Stimulated activated CD4-positive, alpha-beta T cell treated with anti-CD3 and anti-CD28 coated beads, TNF-alpha, amount 100 ng/mL, for 1 hour (primary cell): ENCODE results near the gene STAMBPL1.
"Not testable (repeated sequence)": the region's sequence is repeated elsewhere in the genome, so short reads cannot be mapped to it uniquely, and the experiment has no call there.

Experiments
- DNase-seq, 3 donors: peaks; one replicate each; pipeline ENCODE4 v3.0.0-alpha.2; 2020; ENCODE audit warnings: low read depth in 3 of 3, low spot score in 1 of 3

Gene STAMBPL1

DNA sequence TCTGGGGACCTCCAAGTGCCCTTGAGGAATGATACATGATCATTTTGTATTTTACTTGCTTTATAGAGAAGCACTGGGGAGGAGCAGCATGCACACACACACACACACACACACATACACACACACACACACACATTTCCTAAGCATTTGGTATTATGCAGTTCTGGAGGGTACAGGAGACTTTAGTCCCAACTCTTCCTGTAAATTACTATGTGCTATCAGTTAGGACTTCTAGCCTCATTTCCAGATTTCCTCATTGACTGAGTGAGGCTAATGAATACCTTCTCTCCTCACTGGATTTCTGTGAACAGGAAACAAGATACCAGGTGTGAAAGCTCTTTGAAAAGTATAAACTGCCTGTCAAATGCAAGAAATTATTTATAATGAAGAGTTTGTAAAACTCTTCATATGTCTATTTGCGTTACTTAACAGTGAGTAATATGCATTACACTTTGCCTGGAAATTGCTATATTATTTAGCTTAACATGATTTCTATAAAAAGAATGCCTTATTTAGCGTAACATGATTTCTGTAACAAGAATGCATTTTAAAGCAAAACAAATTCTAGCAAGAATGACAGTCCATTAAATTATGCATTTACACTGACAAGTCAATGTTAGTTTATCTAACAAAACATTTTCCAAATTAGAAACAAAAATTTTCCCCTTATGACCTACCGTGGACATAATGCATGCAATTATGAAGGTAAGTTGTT lies 38.3 kb downstream of the STAMBPL1 start:
- DNase-seq, result no peak

DNA sequence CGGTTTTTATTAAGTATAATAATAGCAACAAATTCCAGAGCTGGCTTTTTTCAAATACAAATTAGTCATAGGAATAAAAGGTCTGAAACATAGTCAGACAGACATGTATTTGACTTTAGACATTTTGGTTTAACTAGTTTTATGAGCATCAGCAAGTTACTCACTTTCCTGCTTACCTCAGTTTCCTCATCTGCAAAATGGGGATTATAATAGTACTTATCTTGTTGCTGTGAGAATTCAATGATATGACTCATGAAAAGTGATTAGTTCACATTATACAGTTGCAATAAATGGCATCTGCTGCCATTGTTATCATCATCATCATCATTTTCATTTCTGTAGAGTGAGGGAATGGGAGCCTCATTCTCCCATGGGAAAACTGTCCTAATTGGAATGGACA lies 39.0 kb downstream of the STAMBPL1 start:
- DNase-seq, result no peak

DNA sequence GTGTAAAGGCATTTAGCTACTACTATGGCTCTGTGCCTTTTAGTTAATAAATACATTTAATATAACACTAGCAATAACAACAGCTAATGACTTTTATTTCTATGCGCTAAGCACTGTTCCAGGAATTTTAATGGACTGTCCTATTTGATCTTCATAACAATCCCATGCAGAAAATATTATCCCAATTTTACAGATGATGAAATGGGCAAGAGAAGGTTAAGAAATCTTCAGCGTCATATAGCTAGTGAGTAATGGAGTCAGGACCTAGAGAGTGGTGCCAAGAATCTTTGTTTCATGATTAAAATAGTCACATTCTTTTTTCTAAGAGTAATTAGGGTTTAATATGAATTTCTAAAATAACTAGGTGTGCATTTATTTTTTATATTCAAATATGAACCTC lies 40.2 kb downstream of the STAMBPL1 start:
- no peak for DNase-seq

DNA sequence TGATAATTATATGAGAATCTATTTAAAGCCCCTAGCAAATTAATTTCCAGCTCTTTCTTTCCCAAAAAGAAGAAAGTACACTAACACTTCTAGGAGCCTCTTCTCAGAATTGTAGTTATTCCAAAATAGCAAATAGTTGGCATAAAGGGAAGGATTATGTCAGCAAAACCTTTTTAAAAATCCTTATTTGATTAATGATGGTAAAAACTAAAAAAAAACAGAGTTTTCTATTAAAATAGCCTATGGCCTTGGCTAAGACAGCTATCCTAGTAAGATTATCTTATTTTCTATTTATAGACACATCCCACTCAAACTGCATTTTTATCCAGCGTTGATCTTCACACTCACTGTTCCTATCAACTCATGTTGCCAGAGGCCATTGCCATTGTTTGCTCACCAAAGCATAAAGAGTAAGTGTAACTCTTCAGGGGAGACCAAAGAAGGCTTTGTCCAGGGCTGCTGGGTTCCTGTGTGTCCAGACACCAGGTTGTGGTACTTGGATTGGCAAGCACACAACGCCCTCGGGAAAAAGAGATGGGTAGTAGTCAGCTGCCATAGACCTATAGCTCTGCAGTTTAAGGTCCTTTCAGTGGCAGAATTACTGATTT lies 41.0 kb downstream of the STAMBPL1 start:
- DNase-seq, result no peak

DNA sequence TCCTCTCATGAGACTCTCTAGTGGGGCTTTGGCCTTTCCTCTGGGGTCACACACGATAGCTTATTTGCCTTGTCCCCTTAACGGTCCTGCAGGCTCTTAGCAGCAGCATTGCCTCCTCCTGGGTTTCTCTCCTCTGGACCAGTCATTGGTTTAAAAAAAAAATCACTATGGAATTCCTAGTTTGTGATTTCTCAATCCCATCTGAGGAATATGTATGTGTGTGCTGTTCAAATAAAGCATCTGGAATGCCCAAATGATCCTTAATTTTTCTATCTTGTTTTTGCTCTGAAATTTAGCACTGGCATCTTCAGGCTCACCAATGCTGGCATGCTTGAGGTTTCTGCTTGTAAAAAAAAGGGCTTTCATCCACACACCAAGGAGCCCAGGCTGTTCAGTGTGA lies 42.0 kb downstream of the STAMBPL1 start:
- DNase-seq, result no peak

DNA sequence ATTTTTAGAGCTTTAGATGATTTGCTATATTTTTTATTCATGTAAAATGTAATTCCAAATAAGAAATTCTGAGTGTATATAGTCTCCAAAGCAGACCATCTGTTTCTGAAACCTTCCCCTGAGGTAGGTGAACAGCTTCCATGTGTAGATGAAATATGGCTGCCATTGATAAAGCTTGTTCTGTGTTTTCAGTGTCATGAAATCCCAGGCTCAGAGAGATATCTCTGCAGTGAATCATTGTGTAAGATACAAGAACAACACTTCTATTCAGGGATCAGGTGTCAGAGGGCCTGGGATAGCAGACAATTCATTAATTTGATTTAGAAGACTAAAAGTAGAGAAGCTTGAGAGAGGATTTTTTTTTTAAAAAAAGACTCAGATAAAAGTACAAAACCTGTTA lies 43.5 kb downstream of the STAMBPL1 start:
- no peak for DNase-seq

DNA sequence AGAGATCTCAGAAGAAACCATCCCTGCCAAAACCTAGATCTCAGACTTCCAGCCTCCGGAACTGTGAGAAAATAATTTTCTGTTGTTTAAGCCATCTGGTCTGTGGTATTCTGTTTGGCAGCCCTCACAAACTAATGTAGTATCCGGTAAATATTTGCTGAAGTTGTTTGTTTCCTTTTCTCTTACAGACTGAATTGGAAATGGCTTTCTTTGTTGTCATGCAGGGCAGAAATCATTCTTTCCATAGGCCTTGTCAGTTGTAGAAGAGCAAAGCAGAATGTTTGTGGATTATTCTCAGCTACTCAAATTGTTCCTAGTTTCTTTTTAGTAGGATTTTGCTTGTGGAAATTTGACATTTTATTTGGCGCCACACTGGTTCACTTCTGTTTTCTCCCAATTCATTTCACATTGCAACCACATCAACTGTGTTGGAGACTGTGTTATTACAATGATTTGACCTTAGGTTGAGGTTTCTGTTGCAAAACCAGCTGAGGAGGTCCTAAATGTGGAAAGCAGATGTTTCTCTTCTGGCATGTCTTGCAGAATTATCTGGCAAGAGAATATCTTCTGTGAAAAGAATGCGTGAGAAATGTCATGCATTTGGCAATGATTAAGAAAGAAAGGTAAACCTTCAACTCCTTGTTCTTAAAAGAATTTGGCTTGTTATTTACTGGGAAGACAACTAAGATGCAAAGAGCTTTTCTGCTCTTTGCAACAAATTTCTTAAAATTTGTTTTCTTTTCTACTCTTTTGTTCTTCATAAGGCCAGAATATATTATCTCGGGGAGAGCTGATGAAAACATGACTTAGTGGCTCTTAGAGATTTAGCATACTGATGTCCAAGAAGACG lies 46.7 kb downstream of the STAMBPL1 start:
- DNase-seq, result no peak

DNA sequence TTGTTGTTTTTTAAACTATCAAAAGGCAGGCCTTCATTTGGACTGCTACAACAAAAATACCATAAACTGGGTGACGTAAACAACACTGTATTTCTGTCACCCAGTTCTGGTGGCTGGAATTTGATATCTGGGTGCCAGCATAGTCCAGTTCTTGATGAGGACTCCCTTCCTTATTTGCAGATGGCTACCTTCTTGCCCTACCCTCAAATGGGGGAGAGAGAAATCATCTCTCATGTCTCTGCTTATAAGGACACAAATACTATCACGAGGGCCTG lies 47.3 kb downstream of the STAMBPL1 start:
- DNase-seq, result no peak

DNA sequence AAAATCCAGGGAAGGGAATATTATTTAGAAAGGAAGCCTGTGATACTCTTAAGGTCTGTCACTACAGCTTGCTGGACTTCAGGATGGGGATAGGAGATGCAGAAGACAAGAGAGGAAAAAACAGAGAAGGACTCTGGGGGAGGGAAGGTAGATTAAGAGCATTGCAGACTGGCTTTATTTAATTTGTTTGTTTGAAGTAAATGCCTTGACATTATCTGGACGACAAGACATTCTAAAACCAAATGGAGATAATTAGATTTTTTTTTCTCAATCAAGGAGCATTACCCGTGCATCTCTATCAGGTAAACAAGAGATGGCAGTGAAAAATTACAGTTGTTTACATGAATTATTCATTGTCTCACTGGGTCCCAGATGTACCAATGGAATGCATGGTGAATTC lies 48.2 kb downstream of the STAMBPL1 start:
- no peak for DNase-seq

DNA sequence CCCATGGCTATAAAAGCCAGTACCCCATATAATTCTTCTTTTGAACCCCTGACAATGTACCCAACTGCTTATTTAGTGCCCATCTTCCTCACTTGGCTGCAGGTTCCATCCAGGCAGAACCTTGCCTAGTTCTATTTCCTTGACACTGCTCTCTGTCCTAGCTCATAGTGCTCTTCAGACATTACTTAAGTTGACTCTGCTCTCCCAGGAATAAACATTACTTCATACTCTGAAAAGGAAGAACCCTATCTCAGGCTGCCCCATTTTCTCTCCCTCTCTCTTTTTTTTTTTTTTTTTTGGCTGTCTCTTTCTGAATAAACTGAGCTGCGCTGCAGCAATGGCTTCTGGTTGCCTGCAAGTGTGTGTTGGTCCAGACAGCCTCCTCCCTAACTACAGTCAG lies 51.5 kb downstream of the STAMBPL1 start:
- DNase-seq, result no peak

DNA sequence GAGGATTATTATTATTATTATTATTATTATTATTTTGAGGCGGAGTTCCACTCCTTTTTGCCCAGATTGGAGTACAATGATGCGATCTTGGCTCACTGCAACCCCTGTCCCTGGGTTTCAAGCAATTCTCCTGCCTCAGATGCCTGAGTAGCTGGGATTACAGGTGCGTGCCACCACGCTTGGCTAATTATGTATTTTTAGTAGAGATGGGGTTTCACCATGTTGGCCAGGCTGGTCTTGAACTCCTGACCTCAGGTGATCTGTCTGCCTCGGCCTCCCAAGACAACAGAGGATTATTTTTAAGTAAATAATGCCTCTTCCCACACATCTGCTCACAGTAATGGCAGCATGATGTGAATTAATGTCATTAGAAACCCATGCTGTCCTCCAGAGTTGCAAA lies 52.0 kb downstream of the STAMBPL1 start:
- DNase-seq, result not testable (repeated sequence)

DNA sequence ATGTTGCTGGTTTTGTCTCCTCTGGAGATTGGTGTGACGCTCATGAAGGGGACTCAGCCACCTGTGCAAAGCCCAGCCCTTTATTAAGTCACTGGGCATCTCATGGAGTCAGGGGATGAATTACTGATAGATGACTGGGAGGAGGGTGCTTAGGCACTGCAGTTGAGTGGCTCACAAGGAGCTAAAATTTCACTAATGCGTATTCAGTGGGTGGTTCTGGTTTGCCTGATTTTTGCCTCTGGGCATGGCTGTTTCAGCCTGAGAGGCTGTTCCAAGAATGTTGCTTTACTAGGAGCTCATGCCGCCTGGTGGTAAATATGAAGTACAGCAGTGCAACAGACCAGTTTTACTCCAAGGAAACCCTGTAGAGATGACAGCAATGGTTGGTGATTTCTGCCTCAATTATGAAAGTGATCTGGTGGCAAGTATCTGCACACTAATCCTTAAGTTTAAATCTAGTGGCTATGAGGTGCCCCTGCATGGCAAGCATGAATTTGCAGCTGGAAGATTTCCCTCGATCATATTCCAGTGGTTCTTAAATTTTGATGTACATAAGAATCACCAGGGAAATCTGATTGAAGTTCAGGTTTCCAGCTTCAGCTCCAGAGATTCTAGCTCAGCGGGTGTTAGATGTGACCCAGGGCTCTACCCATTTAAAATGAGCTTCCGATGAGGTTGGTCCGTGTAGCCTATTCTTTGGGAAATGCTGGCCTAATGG lies 52.7 kb downstream of the STAMBPL1 start:
- peak in 2 of 3 donors; percentile 9 to 10 for DNase-seq

DNA sequence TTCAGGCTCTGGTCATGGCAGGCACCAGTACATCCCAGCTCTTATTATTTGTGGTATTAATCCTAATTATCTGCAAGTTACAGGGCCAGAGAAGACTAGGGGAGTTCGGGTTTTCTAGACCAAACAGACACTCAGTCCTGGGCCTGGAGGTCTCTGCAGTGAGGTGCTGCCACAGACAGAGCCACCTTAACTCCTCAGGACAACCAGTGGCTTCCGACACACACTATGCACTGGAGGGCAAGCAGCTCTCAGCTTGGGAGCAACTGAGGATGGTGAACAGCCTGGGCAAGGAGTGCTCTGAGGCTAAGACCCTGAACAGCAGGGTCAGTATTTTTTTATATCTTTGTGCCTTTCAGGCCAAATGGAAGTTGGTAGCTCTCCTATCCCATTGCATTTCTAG lies 53.5 kb downstream of the STAMBPL1 start:
- no peak for DNase-seq

DNA sequence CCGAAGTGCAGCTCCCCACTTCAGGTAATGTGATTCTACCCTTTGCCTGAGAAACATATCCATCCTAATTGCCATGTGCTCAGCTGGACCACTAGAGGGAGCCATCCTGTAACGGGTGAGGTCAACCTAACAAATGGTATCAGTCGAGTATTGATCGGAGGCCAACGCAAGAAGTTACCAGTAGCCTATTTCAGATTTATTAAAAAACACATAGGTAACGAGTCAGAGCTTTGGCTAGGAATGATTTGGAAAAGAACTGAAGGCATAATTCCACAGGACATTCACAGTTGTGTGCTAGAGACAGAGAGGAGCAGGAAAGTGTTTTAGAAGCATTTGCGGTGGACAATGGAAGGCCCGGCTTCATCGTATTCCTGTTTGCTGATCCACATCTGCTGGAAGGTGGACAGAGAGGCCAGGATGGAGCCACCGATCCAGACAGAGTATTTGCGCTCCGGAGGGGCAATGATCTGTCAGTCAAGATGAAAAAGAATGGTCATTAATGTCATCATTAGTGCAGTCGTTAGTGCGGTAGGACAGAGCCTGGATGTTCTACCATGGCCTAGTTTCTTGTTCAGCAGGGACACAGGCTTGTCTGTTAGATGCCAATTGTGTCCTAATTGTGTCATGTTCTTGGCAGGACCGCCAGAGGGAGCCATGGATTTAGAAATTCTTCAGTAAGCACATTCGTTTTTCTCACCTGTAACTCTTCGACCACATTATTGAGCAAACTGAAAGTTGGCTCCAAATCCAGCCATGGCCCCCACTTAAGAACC lies 55.0 kb downstream of the STAMBPL1 start:
- DNase-seq, result peak; percentile 26 to 44 (median 44)

DNA sequence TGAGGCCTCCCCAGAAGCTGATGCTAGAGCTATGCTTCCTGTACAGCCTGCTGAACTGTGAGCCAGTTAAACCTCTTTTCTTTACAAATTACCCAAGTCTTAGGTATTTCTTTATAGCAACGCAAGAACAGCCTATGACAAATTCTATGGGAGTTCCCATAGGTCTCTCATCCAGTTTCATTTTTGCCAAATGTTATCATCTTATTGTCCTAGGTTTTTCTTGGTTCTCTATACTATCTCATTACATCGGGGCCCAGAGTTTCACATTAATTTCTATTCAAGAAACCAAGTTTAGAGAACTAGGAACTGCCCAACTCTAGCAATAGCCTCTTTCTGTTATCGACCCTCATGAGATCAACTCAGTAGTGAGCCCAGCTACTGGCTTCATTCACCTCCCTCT lies 56.6 kb downstream of the STAMBPL1 start:
- DNase-seq, result no peak

DNA sequence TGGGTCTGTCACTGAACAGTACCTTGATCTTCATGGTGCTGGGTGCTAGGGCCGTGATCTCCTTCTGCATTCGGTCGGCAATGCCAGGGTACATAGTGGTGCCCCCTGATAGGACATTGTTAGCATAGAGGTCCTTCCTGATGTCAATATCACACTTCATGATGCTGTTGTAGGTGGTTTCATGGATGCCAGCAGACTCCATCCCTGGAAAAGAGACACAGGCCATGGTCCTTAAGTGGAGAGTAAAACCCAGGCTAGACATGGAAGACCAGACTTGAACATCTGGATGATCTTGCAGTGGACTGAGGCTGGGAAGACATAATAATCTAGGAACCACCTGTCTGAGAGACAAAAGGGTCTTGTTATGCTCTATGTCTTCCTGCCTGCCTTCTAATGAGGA lies 58.0 kb downstream of the STAMBPL1 start:
- DNase-seq, result no peak

DNA sequence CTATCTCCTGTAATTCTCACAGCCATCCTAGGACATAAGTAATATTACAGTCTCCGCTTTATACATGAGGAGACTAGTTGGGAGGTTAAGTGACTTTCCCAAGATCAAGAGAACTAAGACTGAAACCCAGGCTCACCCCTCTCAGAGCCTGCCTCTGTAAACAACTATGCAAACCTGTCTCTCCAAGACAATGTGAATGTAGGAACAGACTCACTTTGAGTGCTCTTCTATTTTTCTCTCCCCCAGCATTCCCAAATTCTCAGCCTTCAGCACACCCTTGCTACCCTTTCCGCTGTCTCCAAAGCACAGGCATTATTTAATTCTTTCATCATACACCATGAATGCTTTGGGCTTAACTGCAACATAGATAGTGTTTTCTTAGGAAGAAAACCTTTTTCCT lies 58.9 kb downstream of the STAMBPL1 start:
- no peak for DNase-seq

DNA sequence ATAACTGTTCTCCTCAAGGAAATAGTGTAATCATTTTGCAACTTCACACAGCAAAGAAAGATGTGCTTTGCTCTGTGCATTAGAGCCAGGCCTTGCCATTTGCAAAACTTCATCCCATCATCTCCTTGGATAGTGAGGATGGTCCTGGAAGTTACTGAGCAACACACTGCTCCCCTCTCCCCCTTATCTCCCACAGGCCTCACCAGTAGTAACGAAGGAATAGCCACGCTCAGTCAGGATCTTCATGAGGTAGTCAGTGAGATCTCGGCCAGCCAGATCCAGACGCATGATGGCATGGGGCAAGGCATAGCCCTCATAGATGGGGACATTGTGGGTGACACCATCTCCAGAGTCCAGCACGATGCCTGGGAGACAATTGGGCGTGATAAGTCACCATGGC lies 61.0 kb downstream of the STAMBPL1 start:
- no peak for DNase-seq

DNA sequence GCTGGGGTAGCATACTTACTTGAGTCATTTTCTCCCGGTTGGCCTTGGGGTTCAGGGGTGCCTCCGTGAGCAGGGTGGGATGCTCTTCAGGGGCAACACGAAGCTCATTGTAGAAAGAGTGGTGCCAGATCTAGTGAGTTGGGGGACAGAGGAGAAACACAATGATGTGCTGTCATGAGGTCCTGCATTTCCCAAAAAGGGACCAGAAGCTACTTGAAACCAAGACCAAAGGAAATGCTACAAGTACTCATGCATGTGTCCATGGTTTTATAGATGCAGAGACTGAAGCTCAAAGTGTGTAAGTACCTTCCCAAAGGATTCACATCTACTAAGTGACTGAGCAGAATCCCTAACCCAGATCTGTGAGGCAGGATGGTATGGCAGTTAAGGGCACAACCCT lies 63.7 kb downstream of the STAMBPL1 start:
- no peak for DNase-seq

DNA sequence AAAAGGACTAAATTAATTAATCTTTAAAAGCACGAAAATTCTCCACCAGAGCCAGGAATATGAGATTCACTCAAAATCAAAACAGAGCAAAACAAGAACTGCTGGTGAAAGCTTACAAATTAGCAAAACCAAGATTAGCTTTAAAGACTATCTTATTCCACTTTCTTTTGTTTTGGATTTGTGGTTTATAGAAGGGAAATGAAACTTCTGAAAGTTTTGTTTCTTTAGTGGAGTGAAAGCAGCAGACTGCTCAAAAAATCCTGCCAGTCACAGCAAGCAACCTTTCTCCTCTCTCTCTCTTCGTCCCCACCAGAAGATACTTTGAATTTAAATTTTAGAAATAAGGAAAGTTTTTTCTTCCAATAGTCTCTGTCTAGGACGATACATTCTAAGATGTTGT lies 64.8 kb downstream of the STAMBPL1 start:
- DNase-seq, result no peak

DNA sequence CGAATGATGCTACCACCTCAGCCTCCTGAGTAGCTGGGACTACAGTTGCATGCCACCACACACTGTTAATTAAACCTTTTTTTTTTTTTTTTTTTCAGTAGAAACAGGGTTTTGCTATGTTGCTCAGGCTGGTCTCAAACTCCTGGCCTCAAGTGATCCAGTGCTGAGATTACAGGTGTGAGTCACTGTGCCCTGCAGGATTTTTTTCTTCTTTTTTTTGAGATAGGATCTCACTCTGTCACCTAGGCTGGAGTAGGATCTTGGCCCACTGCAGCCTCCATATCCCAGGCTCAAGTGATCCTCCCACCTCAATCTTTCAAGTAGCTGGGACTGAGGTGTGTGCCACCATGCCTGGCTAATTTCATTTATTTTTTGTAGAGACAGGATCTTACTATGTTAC lies 66.2 kb downstream of the STAMBPL1 start:
- DNase-seq, result no peak
